GM18517 (cell line): Measurements from ENCODE around the gene CTNNA2.

ENCODE experiments used
- ATAC-seq: cut with Tn5 transposase; IDR thresholded peaks from one replicate; pipeline ENCODE4 v1.9.1; 2021; ENCODE audit warnings: mild to moderate bottlenecking, moderate library complexity; ENCODE audit not compliant: unreplicated experiment

The CTNNA2 gene

GRCh38 chr2:80454628-80455027, 941.8 kb downstream of the CTNNA2 start:
- no peak for ATAC-seq

GRCh38 chr2:80459028-80459427, 946.2 kb downstream of the CTNNA2 start:
- no peak for ATAC-seq

- ATAC-seq: no peak
Measured at GRCh38 chr2:80461505-80462197, 948.8 kb downstream of the CTNNA2 start.

- no peak for ATAC-seq
Measured at GRCh38 chr2:80462654-80463053, 949.8 kb downstream of the CTNNA2 start.

GRCh38 chr2:80464275-80464674, 951.4 kb downstream of the CTNNA2 start:
- no peak for ATAC-seq

GRCh38 chr2:80467262-80467811, 954.5 kb downstream of the CTNNA2 start:
- no peak for ATAC-seq

- ATAC-seq: no peak
Measured at GRCh38 chr2:80469428-80469827, 956.6 kb downstream of the CTNNA2 start.

- no peak for ATAC-seq
Measured at GRCh38 chr2:80473069-80473468, 960.2 kb downstream of the CTNNA2 start.

GRCh38 chr2:80473796-80474195, 960.9 kb downstream of the CTNNA2 start:
- ATAC-seq: no peak

- no peak for ATAC-seq
Measured at GRCh38 chr2:80475970-80476369, 963.1 kb downstream of the CTNNA2 start.

GRCh38 chr2:80476535-80477117, 963.8 kb downstream of the CTNNA2 start:
- ATAC-seq: no peak

GRCh38 chr2:80482276-80482675, 969.4 kb downstream of the CTNNA2 start:
- no peak for ATAC-seq

GRCh38 chr2:80489717-80490116, 976.9 kb downstream of the CTNNA2 start:
- no peak for ATAC-seq

GRCh38 chr2:80490964-80491363, 978.1 kb downstream of the CTNNA2 start:
- no peak for ATAC-seq

GRCh38 chr2:80496346-80496745, 983.5 kb downstream of the CTNNA2 start:
- ATAC-seq: no peak

- ATAC-seq: no peak
Measured at GRCh38 chr2:80496775-80497174, 983.9 kb downstream of the CTNNA2 start.

- no peak for ATAC-seq
Measured at GRCh38 chr2:80499095-80499494, 986.2 kb downstream of the CTNNA2 start.

- no peak for ATAC-seq
Measured at GRCh38 chr2:80501874-80502624, 989.2 kb downstream of the CTNNA2 start.

GRCh38 chr2:80506563-80506962, 993.7 kb downstream of the CTNNA2 start:
- ATAC-seq: no peak

- no peak for ATAC-seq
Measured at GRCh38 chr2:80510716-80511115, 997.9 kb downstream of the CTNNA2 start.

- no peak for ATAC-seq
Measured at GRCh38 chr2:80515964-80516363, 1003.1 kb downstream of the CTNNA2 start.

- ATAC-seq: no peak
Measured at GRCh38 chr2:80517316-80517715, 1004.5 kb downstream of the CTNNA2 start.
